Dedifferentiated amniotic fluid mesenchymal stem cell (primary cell): ENCODE data around the gene DOCK10.

Experiments
- DNase-seq: peaks from one replicate; pipeline ENCODE4 v3.0.0-alpha.2; 2016; ENCODE audit errors: extremely low spot score

The DOCK10 gene

GRCh38 chr2:224882291-224883171, 159.7 kb downstream of the DOCK10 start:
- DNase-seq = peak; percentile 89

GRCh38 chr2:224881846-224882245, 160.4 kb downstream of the DOCK10 start:
- DNase-seq = no peak

DNA sequence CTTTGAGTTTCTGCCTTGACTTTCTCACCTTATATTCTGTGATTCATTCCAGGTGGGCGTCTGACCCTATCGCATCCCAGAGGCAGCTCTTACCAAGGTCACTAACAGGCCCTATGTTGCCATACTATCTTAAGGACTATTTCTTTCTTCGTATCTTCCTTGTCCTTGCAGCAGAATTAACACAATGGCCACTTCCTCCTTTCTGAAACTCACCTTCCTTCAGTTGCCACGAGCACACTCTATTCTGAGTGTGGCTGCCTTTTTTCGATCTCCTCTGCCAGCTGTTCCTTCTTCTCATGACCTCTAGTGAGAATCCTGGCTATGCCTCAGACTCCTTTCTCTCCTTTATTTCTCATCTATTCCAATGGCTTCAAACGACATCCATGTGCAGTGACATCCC, 165.7 kb downstream of the DOCK10 start:
- DNase-seq = no peak

GRCh38 chr2:224875841-224876240, 166.4 kb downstream of the DOCK10 start:
- no peak for DNase-seq

DNA sequence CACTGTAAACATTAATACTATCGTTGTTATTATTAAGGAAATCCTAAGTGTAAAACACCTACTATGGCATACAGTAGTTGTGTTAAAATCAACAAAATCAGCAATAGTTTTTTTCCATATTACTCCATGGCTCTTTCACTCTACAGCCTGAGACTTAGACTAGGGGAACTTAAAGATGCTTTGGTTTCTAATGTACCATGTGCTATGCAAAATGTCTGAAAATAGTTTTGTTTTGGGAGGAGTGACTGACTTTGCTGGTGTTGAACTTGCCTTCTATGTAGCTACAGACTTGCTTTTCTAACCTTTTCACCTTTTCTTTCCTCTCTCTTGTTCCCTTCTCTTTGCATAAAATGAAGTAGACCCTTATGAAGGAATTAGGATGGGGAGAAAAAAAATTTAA, 167.1 kb downstream of the DOCK10 start:
- no peak for DNase-seq

DNA sequence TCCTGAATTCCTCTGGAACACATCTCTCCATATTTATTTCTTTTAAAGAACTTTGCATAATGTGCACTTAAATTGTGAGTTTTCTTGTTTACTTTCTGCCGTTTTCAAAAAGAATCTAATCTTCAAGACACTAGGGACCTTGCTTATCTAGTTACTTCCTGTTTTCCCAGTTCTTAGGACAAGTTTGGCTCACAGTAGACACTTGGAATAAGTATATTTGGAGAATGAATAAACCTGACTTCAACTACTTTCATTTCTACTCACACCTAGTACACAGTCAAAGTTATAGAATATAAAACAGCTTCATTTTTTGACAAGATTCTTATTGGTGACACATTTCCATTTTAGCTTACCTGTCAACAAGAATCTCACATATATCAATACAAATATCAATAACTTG, 170.5 kb downstream of the DOCK10 start:
- no peak for DNase-seq

DNA sequence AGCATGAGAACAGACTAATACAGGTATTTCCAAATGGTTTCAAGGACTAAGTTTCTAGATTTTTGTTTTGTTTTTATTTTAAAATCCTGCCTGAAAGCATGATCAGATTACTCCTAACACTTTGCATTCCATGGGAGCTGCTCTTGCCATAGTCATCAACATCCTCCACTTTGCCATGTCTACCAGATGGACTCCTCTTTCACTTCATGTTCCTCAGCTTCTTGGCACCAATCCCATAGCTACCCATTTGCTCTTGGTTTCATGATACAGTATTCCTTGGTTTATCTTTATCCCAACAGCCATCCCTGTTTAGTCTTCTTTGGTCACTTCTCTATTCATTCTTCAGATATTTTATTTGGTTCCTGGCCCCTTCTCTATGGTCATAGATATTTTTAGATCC, 171.9 kb downstream of the DOCK10 start:
- DNase-seq = no peak

DNA sequence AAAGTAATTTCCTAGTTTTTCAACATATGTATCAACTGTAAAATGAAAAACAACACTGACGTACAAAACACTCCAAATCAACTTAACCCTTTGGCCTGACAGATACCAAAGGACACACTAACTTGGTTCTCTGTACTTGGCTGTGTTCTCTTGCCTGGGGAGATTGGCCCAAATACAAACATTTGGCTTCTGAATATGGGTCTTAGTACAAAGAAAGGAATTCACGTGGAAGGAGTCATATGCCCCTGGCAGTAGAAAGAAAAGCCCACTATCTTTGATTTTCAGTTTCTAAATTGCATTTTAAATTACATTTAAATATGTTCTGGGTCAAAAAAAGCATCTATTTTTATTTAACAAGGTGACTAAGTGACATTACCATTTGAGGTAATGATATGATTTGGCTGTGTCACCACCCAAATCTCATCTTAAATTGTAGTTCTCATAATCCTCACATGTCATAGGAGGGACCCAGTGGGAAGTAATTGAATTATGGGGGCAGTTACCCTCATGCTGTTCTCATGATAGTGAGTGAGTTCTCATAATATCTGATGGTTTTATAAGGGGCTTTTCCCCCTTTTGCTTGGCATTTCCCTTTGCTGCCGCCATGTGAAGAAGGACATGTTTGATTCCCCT, 172.6 kb downstream of the DOCK10 start:
- peak; percentile 83 for DNase-seq

- DNase-seq = peak; percentile 52
Measured at GRCh38 chr2:224865016-224865415, 177.3 kb downstream of the DOCK10 start.

- DNase-seq = no peak
Measured at GRCh38 chr2:224861266-224861665, 181.0 kb downstream of the DOCK10 start.

DNA sequence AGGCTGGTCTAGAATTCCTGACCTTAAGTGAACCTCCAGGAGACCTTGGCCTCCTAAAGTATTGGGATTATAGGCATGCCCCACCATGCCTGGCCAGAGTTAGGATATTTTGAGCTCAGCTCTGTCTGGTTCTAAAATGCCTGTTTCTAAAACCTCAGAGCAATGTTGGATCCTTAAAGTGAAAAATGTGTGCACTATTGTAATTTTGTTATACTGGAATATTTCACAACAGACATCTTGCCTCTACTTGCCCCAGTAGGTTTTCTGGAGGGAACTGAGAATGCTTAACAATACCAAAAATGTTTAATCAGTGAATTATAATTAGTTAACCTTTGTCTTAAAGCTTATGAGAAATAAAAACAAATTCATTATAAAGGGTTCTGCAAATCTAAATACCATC, 181.5 kb downstream of the DOCK10 start:
- no peak for DNase-seq

DNA sequence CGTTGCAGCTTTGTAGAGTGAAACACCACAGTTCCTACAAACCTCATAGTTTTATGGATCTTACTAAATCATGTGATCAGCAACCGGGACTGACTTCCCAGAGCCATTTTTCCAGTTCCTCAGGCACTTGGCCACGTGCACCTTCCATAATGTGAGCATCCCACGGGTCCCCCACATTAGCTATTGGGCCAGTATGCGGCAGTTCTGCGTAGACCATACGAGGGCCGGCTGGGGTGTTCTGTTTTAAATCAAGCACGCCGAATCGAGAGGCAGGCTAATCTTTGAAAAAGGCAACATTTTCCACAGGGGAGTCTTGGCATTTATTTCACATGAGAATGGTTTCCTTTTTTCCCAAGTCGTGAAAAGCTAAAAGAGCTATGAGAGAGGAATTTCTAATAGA, 190.5 kb downstream of the DOCK10 start:
- DNase-seq = no peak

- DNase-seq = no peak
Measured at GRCh38 chr2:224850081-224850480, 192.2 kb downstream of the DOCK10 start.

DNA sequence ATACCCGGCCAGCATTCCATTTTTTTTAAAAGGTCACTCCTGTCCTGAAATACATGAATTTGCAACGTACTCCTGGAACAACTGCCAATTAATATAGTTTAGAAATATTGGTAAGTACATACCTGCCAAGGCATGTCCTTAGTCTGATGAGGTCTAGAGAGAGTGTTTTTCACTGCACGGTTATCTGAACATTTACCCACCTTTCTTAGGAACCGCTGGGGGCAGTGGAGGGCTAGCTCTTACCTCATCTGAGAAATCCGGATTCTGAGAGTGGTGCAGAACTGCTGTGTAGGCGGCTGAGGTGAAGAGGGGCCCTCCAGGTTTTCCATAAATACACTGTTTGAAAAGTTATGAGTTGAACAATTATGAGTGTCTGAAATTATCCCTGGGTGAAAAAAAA, 193.0 kb downstream of the DOCK10 start:
- no peak for DNase-seq

- peak; percentile 76 for DNase-seq
Measured at GRCh38 chr2:224847961-224848850, 194.1 kb downstream of the DOCK10 start.

DNA sequence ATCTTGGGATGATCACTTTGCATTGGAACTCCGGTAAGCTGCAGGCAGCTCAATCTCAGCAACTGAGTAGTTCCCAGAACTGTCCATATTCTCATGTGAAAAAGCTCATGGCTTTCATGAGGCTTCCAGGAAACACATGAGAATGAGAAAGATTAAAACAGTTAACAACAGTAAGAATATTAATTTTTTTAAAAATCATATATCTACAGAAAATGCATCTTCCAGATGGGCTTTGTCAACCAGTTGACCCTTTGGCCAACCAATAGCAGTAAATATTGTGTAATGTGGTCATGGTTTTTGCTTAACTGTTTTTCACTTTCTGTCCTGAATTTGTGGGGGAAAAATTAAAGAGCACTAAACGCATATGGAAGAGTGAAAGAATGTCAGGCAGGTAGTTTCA, 194.9 kb downstream of the DOCK10 start:
- no peak for DNase-seq

GRCh38 chr2:224846686-224847085, 195.6 kb downstream of the DOCK10 start:
- DNase-seq = no peak

DNA sequence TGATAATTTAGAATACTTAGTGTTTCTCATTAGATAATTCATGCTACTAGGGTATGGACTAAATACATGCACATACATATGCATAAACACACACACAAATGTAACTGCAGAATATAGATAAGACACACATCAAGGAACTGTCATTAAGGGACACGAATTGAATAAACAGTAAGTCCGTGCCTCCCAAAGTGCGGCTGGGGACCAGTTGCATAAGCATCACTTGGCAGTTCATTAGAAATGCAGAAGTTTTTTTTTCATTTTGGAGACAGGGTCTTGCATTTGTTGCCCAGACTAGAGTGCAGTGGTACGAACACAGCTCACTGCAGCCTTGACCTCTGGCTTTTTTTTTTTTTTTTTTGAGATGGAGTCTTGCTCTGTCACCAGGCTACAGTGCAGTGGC, 196.1 kb downstream of the DOCK10 start:
- no peak for DNase-seq

DNA sequence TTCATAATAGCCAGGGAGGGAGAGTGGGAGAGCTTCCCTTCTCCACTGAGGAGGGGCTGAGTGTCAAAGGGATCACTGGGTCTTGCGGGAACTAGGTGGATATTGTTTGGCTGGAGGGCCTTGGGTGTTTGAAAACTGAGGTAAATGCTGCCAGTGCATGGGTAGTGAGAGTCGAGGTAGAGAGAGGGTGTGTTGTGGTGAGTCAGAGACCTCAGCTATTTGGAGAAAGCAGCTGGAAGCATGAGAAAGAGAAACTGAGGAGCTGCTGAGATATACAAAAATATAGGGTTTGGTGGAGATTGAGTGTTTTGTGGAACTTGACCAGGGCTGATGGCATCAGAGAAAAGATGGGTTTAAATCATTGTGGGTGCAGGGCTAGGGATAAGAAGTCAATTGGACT, 199.1 kb downstream of the DOCK10 start:
- DNase-seq = peak; percentile 23

- no peak for DNase-seq
Measured at GRCh38 chr2:224841910-224842309, 200.4 kb downstream of the DOCK10 start.

DNA sequence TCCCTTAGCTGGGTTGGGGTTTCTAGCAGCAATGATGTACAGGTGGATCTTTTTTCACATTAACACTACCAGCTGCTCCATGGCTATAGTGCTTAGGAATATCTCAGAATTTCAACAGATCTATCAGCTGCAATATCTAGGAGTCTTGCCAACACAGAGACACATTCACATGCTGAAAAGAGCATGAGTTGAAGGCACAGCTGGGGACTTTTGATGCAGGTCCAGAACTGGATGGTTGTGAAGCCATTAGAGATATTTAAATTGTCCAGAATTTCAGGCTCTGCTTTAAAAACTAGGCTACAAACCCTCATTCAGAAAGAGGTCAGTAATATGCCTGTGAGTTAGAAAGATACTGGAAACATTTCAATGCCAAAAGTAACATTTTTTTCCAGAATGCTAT, 203.9 kb downstream of the DOCK10 start:
- DNase-seq = peak; percentile 38

GRCh38 chr2:224837558-224837957, 204.7 kb downstream of the DOCK10 start:
- DNase-seq = peak; percentile 64
